Measurements from ENCODE around the gene SLC33A1. TPM values are rescaled to one million over a fixed set of nuclear protein-coding genes. Genes with fewer than 3 reads are reported as not detected.

Gene SLC33A1
- total and polyA plus RNA-seq, 2 of the 13 experiments (the other 11 are each of a cell fraction or from before 2014, with no cell fraction given): 20.0 to 32.1 TPM

DNA sequence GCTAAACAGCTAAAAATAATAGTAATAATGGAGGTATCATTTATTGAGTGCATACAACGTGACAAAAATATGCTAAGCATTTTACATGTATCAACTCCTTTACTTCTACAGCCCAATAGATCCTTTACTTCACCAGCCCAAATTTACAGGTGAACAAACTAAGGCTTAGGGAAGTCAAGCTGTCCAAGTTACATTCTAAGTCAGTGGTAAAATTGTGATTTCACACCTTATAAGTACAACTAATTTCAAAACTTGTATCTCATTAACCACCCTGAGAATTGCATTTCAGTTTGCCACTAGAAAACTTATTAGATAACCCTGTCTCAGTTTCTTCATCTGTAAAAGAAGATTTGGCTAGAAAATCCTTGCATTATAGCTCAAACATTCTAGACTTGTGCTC, 10.7 kb downstream of the SLC33A1 start:
- Histone ChIP-seq H3K4me1 (ENCODE audit: insufficient read depth, low read length) (peaks cover 21% of the 10 kb centered on the region), H3K9ac (ENCODE audit: insufficient read depth, low read depth, low read length) (no peak overlapping the region), H3K4me2 (ENCODE audit: low read depth, low read length) (no peak overlapping the region), H2AFZ (ENCODE audit: low read length) (no peak overlapping the region), H3K9me3 (ENCODE audit: low read length) (no peaks in the 10 kb centered on the region), H4K20me1 (ENCODE audit: insufficient read depth, low read length) (no peaks in the 10 kb centered on the region), H3K79me2 (ENCODE audit: insufficient read depth, low read length) (peaks cover 19% of the 10 kb centered on the region), H3K36me3 (replicated peaks in 1 of 2; ENCODE audit: control insufficient read depth in 1 of 2, insufficient read depth in 2 of 2, low read length in 2 of 2) (no peaks in the 10 kb centered on the region; a peak in 1 of 5 replicates), H3K27me3 (ENCODE audit: control insufficient read depth in 1 of 2, insufficient read depth in 2 of 2, low read length in 2 of 2) (no peaks in the 10 kb centered on the region), H3K4me3 (replicated peaks in 1 of 3; ENCODE audit: insufficient read depth in 1 of 3, low read depth in 2 of 3, low read length in 3 of 3) (no peak overlapping the region), H3K27ac (ENCODE audit: extremely low read length, insufficient read depth, low read length) (no peak overlapping the region)
- FAIRE-seq (no peak), DNase-seq (ENCODE audit: low spot score) (no peak), ATAC-seq (no peak)
- in situ Hi-C loops (cut with HindIII; ENCODE audit: extremely low pct_ligation_motif_present, low pct_unique_long_range_greater_than_20kb) (no loop called here), intact Hi-C loops (cut with micrococcal nuclease; ENCODE audit: unreplicated experiment) (no loop called here)
- ChIA-PET CTCF (ENCODE audit: low intra/inter-chr PET ratio, low total read pairs) (no interaction called here), POLR2A (no interaction called here)
- TF ChIP-seq, protein P1, sequence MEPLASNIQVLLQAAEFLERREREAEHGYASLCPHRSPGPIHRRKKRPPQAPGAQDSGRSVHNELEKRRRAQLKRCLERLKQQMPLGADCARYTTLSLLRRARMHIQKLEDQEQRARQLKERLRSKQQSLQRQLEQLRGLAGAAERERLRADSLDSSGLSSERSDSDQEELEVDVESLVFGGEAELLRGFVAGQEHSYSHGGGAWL (CRISPR knock-in tag; IDR thresholded peaks at IDR 0.05): no peak
- no peak for TF ChIP-seq ZNF326 (CRISPR knock-in tag; IDR thresholded peaks at IDR 0.05; ENCODE audit: borderline replicate concordance)
- TF ChIP-seq, protein P2, sequence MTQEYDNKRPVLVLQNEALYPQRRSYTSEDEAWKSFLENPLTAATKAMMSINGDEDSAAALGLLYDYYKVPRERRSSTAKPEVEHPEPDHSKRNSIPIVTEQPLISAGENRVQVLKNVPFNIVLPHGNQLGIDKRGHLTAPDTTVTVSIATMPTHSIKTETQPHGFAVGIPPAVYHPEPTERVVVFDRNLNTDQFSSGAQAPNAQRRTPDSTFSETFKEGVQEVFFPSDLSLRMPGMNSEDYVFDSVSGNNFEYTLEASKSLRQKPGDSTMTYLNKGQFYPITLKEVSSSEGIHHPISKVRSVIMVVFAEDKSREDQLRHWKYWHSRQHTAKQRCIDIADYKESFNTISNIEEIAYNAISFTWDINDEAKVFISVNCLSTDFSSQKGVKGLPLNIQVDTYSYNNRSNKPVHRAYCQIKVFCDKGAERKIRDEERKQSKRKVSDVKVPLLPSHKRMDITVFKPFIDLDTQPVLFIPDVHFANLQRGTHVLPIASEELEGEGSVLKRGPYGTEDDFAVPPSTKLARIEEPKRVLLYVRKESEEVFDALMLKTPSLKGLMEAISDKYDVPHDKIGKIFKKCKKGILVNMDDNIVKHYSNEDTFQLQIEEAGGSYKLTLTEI (CRISPR knock-in tag; conservative IDR thresholded peaks at IDR 0.05): no peak
- TF ChIP-seq ZNF75D (CRISPR knock-in tag; IDR thresholded peaks at IDR 0.05; ENCODE audit: borderline replicate concordance): no peak
- TF ChIP-seq CC2D1A (CRISPR knock-in tag; IDR thresholded peaks at IDR 0.05): no peak
- no peak for TF ChIP-seq AGO2 (optimal IDR thresholded peaks at IDR 0.05; ENCODE audit: low read depth, low read length)
- TF ChIP-seq ZNF136 (CRISPR knock-in tag; IDR thresholded peaks at IDR 0.05; ENCODE audit: low read depth): no peak
- TF ChIP-seq ZNF382 (CRISPR knock-in tag; IDR thresholded peaks at IDR 0.05; ENCODE audit: borderline replicate concordance): no peak
- TF ChIP-seq, protein P3, sequence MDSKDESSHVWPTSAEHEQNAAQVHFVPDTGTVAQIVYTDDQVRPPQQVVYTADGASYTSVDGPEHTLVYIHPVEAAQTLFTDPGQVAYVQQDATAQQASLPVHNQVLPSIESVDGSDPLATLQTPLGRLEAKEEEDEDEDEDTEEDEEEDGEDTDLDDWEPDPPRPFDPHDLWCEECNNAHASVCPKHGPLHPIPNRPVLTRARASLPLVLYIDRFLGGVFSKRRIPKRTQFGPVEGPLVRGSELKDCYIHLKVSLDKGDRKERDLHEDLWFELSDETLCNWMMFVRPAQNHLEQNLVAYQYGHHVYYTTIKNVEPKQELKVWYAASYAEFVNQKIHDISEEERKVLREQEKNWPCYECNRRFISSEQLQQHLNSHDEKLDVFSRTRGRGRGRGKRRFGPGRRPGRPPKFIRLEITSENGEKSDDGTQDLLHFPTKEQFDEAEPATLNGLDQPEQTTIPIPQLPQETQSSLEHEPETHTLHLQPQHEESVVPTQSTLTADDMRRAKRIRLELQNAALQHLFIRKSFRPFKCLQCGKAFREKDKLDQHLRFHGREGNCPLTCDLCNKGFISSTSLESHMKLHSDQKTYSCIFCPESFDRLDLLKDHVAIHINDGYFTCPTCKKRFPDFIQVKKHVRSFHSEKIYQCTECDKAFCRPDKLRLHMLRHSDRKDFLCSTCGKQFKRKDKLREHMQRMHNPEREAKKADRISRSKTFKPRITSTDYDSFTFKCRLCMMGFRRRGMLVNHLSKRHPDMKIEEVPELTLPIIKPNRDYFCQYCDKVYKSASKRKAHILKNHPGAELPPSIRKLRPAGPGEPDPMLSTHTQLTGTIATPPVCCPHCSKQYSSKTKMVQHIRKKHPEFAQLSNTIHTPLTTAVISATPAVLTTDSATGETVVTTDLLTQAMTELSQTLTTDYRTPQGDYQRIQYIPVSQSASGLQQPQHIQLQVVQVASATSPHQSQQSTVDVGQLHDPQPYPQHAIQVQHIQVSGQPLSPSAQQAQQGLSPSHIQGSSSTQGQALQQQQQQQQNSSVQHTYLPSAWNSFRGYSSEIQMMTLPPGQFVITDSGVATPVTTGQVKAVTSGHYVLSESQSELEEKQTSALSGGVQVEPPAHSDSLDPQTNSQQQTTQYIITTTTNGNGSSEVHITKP (CRISPR knock-in tag; IDR thresholded peaks at IDR 0.05; ENCODE audit: low read depth): no peak
- TF ChIP-seq ZNF143 (CRISPR knock-in tag; IDR thresholded peaks at IDR 0.05): no peak
- TF ChIP-seq, protein P4, sequence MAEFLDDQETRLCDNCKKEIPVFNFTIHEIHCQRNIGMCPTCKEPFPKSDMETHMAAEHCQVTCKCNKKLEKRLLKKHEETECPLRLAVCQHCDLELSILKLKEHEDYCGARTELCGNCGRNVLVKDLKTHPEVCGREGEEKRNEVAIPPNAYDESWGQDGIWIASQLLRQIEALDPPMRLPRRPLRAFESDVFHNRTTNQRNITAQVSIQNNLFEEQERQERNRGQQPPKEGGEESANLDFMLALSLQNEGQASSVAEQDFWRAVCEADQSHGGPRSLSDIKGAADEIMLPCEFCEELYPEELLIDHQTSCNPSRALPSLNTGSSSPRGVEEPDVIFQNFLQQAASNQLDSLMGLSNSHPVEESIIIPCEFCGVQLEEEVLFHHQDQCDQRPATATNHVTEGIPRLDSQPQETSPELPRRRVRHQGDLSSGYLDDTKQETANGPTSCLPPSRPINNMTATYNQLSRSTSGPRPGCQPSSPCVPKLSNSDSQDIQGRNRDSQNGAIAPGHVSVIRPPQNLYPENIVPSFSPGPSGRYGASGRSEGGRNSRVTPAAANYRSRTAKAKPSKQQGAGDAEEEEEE (CRISPR knock-in tag; IDR thresholded peaks at IDR 0.05; ENCODE audit: borderline replicate concordance): no peak
- TF ChIP-seq, protein P5, sequence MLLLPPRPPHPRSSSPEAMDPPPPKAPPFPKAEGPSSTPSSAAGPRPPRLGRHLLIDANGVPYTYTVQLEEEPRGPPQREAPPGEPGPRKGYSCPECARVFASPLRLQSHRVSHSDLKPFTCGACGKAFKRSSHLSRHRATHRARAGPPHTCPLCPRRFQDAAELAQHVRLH (CRISPR knock-in tag; IDR thresholded peaks at IDR 0.05; ENCODE audit: borderline replicate concordance, low read depth): no peak
- no peak for TF ChIP-seq ZNF446 (CRISPR knock-in tag; IDR thresholded peaks at IDR 0.05)
- no peak for TF ChIP-seq SIX1 (CRISPR knock-in tag; IDR thresholded peaks at IDR 0.05; ENCODE audit: borderline replicate concordance)
- TSS peak; percentile 11 for BruUV-seq (replicated peaks)
- 88% methylated on average over 1 of the region's 1 CpG for WGBS (ENCODE audit: low lambda C conversion rate)
